Esophagus squamous epithelium (tissue), 4 donors: ENCODE measurements around the gene NFIB.

Source experiments
- CTCF ChIP-seq, 6 experiments: fragments of 450-650 bp in 4 of 6; fragments of 200-600 bp in 2 of 6; sonication (generic) in 2 of 6; IDR thresholded peaks; one replicate each; pipeline ENCODE4 v1.5.1; 2016 to 2019; ENCODE audit warnings: antibody characterized with exemption in 6 of 6, mild to moderate bottlenecking in 4 of 6, moderate library complexity in 4 of 6
- POLR2A ChIP-seq, 4 donors: fragments of 450-650 bp; IDR thresholded peaks; one replicate each; pipeline ENCODE4 v1.6.1; 2017; ENCODE audit warnings: antibody characterized with exemption in 4 of 4, mild to moderate bottlenecking in 4 of 4, moderate library complexity in 3 of 4

GRCh38 chr9:14300040-14300439, 13.9 kb downstream of the NFIB start:
- TF ChIP-seq CTCF (IDR thresholded peaks at IDR 0.05) (no peak), POLR2A (IDR thresholded peaks at IDR 0.05) (no peak)
